ENCODE results near the gene CMTR2.

CMTR2 gene

GRCh38 chr16:71257768-71258167 lies 31.4 kb downstream of the CMTR2 start:
- Mint-ChIP-seq H3K27me3 (ENCODE audit: low read depth) (peaks cover 5% of the 10 kb centered on the region), H3K36me3 (ENCODE audit: low read depth) (no peaks in the 10 kb centered on the region), H3K27ac (no peak overlapping the region), H3K4me1 (peaks cover 73% of the 10 kb centered on the region), H3K4me3 (no peak overlapping the region), H3K9me3 (no peaks in the 10 kb centered on the region)
- TF ChIP-seq CTCF (IDR thresholded peaks at IDR 0.05; ENCODE audit: unreplicated experiment in 3 of 3): no peak

GRCh38 chr16:71255721-71256120 lies 33.5 kb downstream of the CMTR2 start:
- peak overlapping the region; percentile 80 to 93 (median 81) for H3K27ac Mint-ChIP-seq
- TF ChIP-seq CTCF (IDR thresholded peaks at IDR 0.05; ENCODE audit: unreplicated experiment in 3 of 3): no peak
- H3K4me3 Mint-ChIP-seq: peak overlapping the region in 1 of 3 experiments; percentile 30
- H3K36me3 Mint-ChIP-seq (ENCODE audit: low read depth): no peaks in the 10 kb centered on the region
- no peaks in the 10 kb centered on the region for H3K9me3 Mint-ChIP-seq
- H3K27me3 Mint-ChIP-seq (ENCODE audit: low read depth): peaks cover 5% of the 10 kb centered on the region
- H3K4me1 Mint-ChIP-seq: peaks cover 64% of the 10 kb centered on the region

GRCh38 chr16:71254832-71255525 lies 34.2 kb downstream of the CMTR2 start:
- Mint-ChIP-seq H3K4me1 (peaks cover 58% of the 10 kb centered on the region), H3K4me3 (peak overlapping the region in 1 of 3 experiments; percentile 13), H3K36me3 (ENCODE audit: low read depth) (no peaks in the 10 kb centered on the region), H3K27ac (peak overlapping the region; percentile 81 to 93 (median 91)), H3K9me3 (no peaks in the 10 kb centered on the region), H3K27me3 (ENCODE audit: low read depth) (peaks cover 5% of the 10 kb centered on the region)
- no peak for TF ChIP-seq CTCF (IDR thresholded peaks at IDR 0.05; ENCODE audit: unreplicated experiment in 3 of 3)

- peaks cover 5% of the 10 kb centered on the region for H3K27me3 Mint-ChIP-seq (ENCODE audit: low read depth)
- peaks cover 23% of the 10 kb centered on the region for H3K4me1 Mint-ChIP-seq
- no peaks in the 10 kb centered on the region for H3K9me3 Mint-ChIP-seq
- H3K27ac Mint-ChIP-seq: no peak overlapping the region
- no peak for TF ChIP-seq CTCF (IDR thresholded peaks at IDR 0.05; ENCODE audit: unreplicated experiment in 3 of 3)
- no peak overlapping the region for H3K4me3 Mint-ChIP-seq
- H3K36me3 Mint-ChIP-seq (ENCODE audit: low read depth): no peaks in the 10 kb centered on the region
Observed at GRCh38 chr16:71250461-71251235, 38.6 kb downstream of the CMTR2 start.

- Mint-ChIP-seq H3K27me3 (ENCODE audit: low read depth) (peaks cover 5% of the 10 kb centered on the region), H3K4me1 (peaks cover 10% of the 10 kb centered on the region), H3K36me3 (ENCODE audit: low read depth) (no peaks in the 10 kb centered on the region), H3K4me3 (no peak overlapping the region), H3K27ac (no peak overlapping the region), H3K9me3 (no peaks in the 10 kb centered on the region)
- TF ChIP-seq CTCF (IDR thresholded peaks at IDR 0.05; ENCODE audit: unreplicated experiment in 3 of 3): no peak
Observed at GRCh38 chr16:71249399-71249798, 39.8 kb downstream of the CMTR2 start.
